Neural progenitor cell (in vitro differentiated cells): ENCODE data around the gene ABLIM2. TPM values are rescaled to one million over a fixed set of nuclear protein-coding genes. Genes with fewer than 3 reads are reported as not detected.

Experiments used
- DNase-seq: peaks from one replicate; pipeline ENCODE4 v3.0.0-alpha.2; 2016; ENCODE audit warnings: low spot score
- H2AFZ ChIP-seq: fragments of 200-600 bp; sonication (generic); replicated peaks from 2 replicates; pipeline ENCODE4 v1.6.1; 2016; ENCODE audit warnings: antibody characterized with exemption
- H3F3A ChIP-seq: fragments of 200-600 bp; sonication (generic); 2 replicates; pipeline ENCODE4 v1.6.1; 2016; ENCODE audit warnings: antibody characterized with exemption, low read depth
- H3K27ac ChIP-seq: fragments of 200-600 bp; sonication (generic); 2 replicates; pipeline ENCODE4 v1.5.1; 2016; ENCODE audit warnings: mild to moderate bottlenecking
- H3K27me3 ChIP-seq: fragments of 200-600 bp; sonication (generic); 2 replicates; pipeline ENCODE4 v1.6.1; 2016; ENCODE audit warnings: mild to moderate bottlenecking, moderate library complexity
- H3K36me3 ChIP-seq: fragments of 200-600 bp; sonication (generic); 2 replicates; pipeline ENCODE4 v1.5.1; 2016
- H3K4me1 ChIP-seq: fragments of 200-600 bp; sonication (generic); 2 replicates; pipeline ENCODE4 v1.6.1; 2016; ENCODE audit warnings: mixed run types
- H3K4me2 ChIP-seq: fragments of 200-600 bp; sonication (generic); 2 replicates; pipeline ENCODE4 v1.6.1; 2016
- H3K4me3 ChIP-seq: fragments of 200-600 bp; sonication (generic); 2 replicates; pipeline ENCODE4 v1.5.1; 2016
- H3K79me2 ChIP-seq: fragments of 200-600 bp; sonication (generic); 2 replicates; pipeline ENCODE4 v1.6.1; 2016; ENCODE audit warnings: low read depth
- H3K9ac ChIP-seq: fragments of 200-600 bp; sonication (generic); 2 replicates; pipeline ENCODE4 v1.6.1; 2016
- H3K9me3 ChIP-seq: fragments of 200-600 bp; sonication (generic); 2 replicates; pipeline ENCODE4 v1.5.1; 2016; ENCODE audit warnings: low read depth
- H4K20me1 ChIP-seq: fragments of 200-600 bp; sonication (generic); 2 replicates; pipeline ENCODE4 v1.6.1; 2016; ENCODE audit warnings: low read depth
- H3K27ac Mint-ChIP-seq: 3 replicates; pipeline ENCODE4 v1.8.0; 2021; ENCODE audit warnings: mixed read lengths
- H3K27me3 Mint-ChIP-seq: 2 replicates; pipeline ENCODE4 v1.8.0; 2022; ENCODE audit warnings: low read depth, mild to moderate bottlenecking, inconsistent platforms, moderate library complexity, mixed read lengths; ENCODE audit not compliant: insufficient read depth
- H3K36me3 Mint-ChIP-seq: 3 replicates; pipeline ENCODE4 v1.8.0; 2021; ENCODE audit warnings: mixed read lengths
- H3K4me1 Mint-ChIP-seq: 3 replicates; pipeline ENCODE4 v1.8.0; 2021; ENCODE audit warnings: mixed read lengths
- H3K4me3 Mint-ChIP-seq: 3 replicates; pipeline ENCODE4 v1.8.0; 2021; ENCODE audit warnings: mild to moderate bottlenecking, moderate library complexity, mixed read lengths
- H3K9me3 Mint-ChIP-seq: 3 replicates; pipeline ENCODE4 v1.8.0; 2020; ENCODE audit warnings: mixed read lengths
- CTCF ChIP-seq: fragments of 200-600 bp; sonication (generic); IDR thresholded peaks from 2 replicates; pipeline ENCODE4 v1.5.1; 2017; ENCODE audit warnings: antibody characterized with exemption, mild to moderate bottlenecking
- EZH2 ChIP-seq: fragments of 200-600 bp; sonication (generic); IDR thresholded peaks from 2 replicates; pipeline ENCODE4 v1.6.1; 2017; ENCODE audit warnings: antibody characterized with exemption, mild to moderate bottlenecking, moderate library complexity
- EZH2phosphoT487 ChIP-seq: fragments of 200-600 bp; sonication (generic); IDR thresholded peaks from 2 replicates; pipeline ENCODE4 v1.6.1; 2017; ENCODE audit warnings: antibody characterized with exemption
- total RNA-seq: library from RNA; depleted of rRNA; stranded (reverse); fragments of >200 nt; gene quantifications from 2 replicates; pipeline ENCODE4 v1.2.3, GENCODE V29; 2015; ENCODE audit warnings: low replicate concordance

Gene ABLIM2
- total RNA-seq, 1 donor from 2014 or later = 0.24 TPM

- Histone ChIP-seq H3K9me3 (no peaks in the 10 kb centered on the region), H3F3A (no peaks in the 10 kb centered on the region), H3K79me2 (no peaks in the 10 kb centered on the region), H3K36me3 (no peaks in the 10 kb centered on the region), H3K27me3 (no peaks in the 10 kb centered on the region), H3K4me3 (no peak overlapping the region), H2AFZ (no peak overlapping the region), H3K9ac (no peak overlapping the region), H3K4me2 (no peak overlapping the region), H3K4me1 (peaks cover 12% of the 10 kb centered on the region), H3K27ac (no peak overlapping the region), H4K20me1 (no peaks in the 10 kb centered on the region)
- H3K4me1 Mint-ChIP-seq = peaks cover 54% of the 10 kb centered on the region
- H3K4me3 Mint-ChIP-seq = peak overlapping the region; percentile 38
- H3K27ac Mint-ChIP-seq = peak overlapping the region; percentile 39
- H3K27me3 Mint-ChIP-seq = peaks cover 32% of the 10 kb centered on the region
- H3K36me3 Mint-ChIP-seq = no peaks in the 10 kb centered on the region
- no peak for TF ChIP-seq EZH2
- no peak for TF ChIP-seq EZH2phosphoT487
- no peak for TF ChIP-seq CTCF
- peaks cover 5% of the 10 kb centered on the region for H3K9me3 Mint-ChIP-seq
- no peak for DNase-seq
Observed at GRCh38 chr4:8102831-8103230, 55.8 kb downstream of the ABLIM2 start.

GRCh38 chr4:8102076-8102355 is 56.6 kb downstream of the ABLIM2 start:
- TF ChIP-seq EZH2phosphoT487 = no peak
- no peak for TF ChIP-seq EZH2
- TF ChIP-seq CTCF = no peak
- Histone ChIP-seq H3K36me3 (no peaks in the 10 kb centered on the region), H3K9me3 (no peaks in the 10 kb centered on the region), H3K9ac (no peak overlapping the region), H3K4me1 (peaks cover 12% of the 10 kb centered on the region), H3K27me3 (no peaks in the 10 kb centered on the region), H3K4me3 (no peak overlapping the region), H3K27ac (no peak overlapping the region), H3F3A (no peaks in the 10 kb centered on the region), H4K20me1 (no peaks in the 10 kb centered on the region), H2AFZ (no peak overlapping the region), H3K4me2 (no peak overlapping the region), H3K79me2 (no peaks in the 10 kb centered on the region)
- Mint-ChIP-seq H3K27me3 (peaks cover 27% of the 10 kb centered on the region), H3K9me3 (peaks cover 5% of the 10 kb centered on the region), H3K36me3 (no peaks in the 10 kb centered on the region), H3K4me1 (peaks cover 53% of the 10 kb centered on the region), H3K4me3 (no peak overlapping the region), H3K27ac (no peak overlapping the region)
- no peak for DNase-seq

GRCh38 chr4:8101213-8102075 is 57.2 kb downstream of the ABLIM2 start:
- no peak for DNase-seq
- no peaks in the 10 kb centered on the region for H3K36me3 Mint-ChIP-seq
- H3K9me3 Mint-ChIP-seq = peaks cover 5% of the 10 kb centered on the region
- peaks cover 50% of the 10 kb centered on the region for H3K4me1 Mint-ChIP-seq
- peaks cover 27% of the 10 kb centered on the region for H3K27me3 Mint-ChIP-seq
- Histone ChIP-seq H2AFZ (no peak overlapping the region), H4K20me1 (no peaks in the 10 kb centered on the region), H3K4me2 (no peak overlapping the region), H3K4me3 (no peak overlapping the region), H3K4me1 (peaks cover 12% of the 10 kb centered on the region), H3K79me2 (no peaks in the 10 kb centered on the region), H3K9me3 (no peaks in the 10 kb centered on the region), H3K27ac (no peak overlapping the region), H3K36me3 (no peaks in the 10 kb centered on the region), H3F3A (no peaks in the 10 kb centered on the region), H3K27me3 (no peaks in the 10 kb centered on the region), H3K9ac (no peak overlapping the region)
- TF ChIP-seq EZH2 = no peak
- H3K4me3 Mint-ChIP-seq = no peak overlapping the region
- no peak overlapping the region for H3K27ac Mint-ChIP-seq

- Histone ChIP-seq H3F3A (no peaks in the 10 kb centered on the region), H3K27me3 (no peaks in the 10 kb centered on the region), H3K79me2 (no peaks in the 10 kb centered on the region), H3K4me3 (no peak overlapping the region), H3K36me3 (no peaks in the 10 kb centered on the region), H3K9me3 (no peaks in the 10 kb centered on the region), H3K9ac (no peak overlapping the region), H3K4me2 (no peak overlapping the region), H3K4me1 (peaks cover 7% of the 10 kb centered on the region), H3K27ac (no peak overlapping the region), H2AFZ (no peak overlapping the region), H4K20me1 (no peaks in the 10 kb centered on the region)
- Mint-ChIP-seq H3K9me3 (peaks cover 14% of the 10 kb centered on the region), H3K36me3 (peaks cover 3% of the 10 kb centered on the region), H3K27ac (peak overlapping the region; percentile 66), H3K27me3 (peaks cover 28% of the 10 kb centered on the region), H3K4me3 (no peak overlapping the region), H3K4me1 (peaks cover 40% of the 10 kb centered on the region)
- no peak for TF ChIP-seq EZH2phosphoT487
- no peak for TF ChIP-seq CTCF
- TF ChIP-seq EZH2 = no peak
- DNase-seq = no peak
Observed at GRCh38 chr4:8099981-8100464, 58.6 kb downstream of the ABLIM2 start.
